ENCODE data around the gene MRPL46.

The MRPL46 gene

DNA sequence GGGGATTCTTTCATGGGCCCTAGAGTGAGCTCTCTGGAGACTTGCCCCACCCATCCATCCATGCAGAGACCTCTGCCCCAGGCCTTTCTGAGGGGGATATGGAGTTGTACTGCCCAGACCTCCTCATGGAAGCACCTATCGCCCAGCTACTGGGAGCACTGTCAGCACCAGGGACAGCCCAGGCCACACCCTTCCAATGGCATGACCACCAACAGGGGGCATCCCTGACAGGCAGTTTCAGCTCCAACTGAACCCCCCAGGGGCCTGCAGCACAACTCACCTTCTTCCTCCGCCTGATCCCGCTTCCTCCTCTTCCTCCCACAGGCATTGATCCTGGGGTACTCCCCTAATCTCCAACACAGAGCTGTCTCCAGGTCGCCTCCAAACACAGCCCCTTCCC is 22.1 kb upstream of the MRPL46 start:
- H3K36me3 ChIP-seq (ENCODE audit: insufficient read depth, low read length), result no peaks in the 10 kb centered on the region
- H2AFZ ChIP-seq (ENCODE audit: low read length), result no peak overlapping the region
- no peaks in the 10 kb centered on the region for H3K9me3 ChIP-seq (ENCODE audit: low read length)
- H3K79me2 ChIP-seq (ENCODE audit: insufficient read depth, low read length), result no peaks in the 10 kb centered on the region
- H3K27me3 ChIP-seq (ENCODE audit: insufficient read depth, low read length), result no peaks in the 10 kb centered on the region
- no peak overlapping the region for H3K4me2 ChIP-seq (ENCODE audit: low read length)
- H3K27ac ChIP-seq (ENCODE audit: low read depth, low read length, poor library complexity, severe bottlenecking), result no peak overlapping the region
- H3K4me1 ChIP-seq (ENCODE audit: insufficient read depth, low read length, severe bottlenecking), result no peaks in the 10 kb centered on the region
- H3F3A ChIP-seq (ENCODE audit: insufficient read depth, low read length), result no peaks in the 10 kb centered on the region
- no peaks in the 10 kb centered on the region for H4K20me1 ChIP-seq (ENCODE audit: insufficient read depth, low read length)
- TF ChIP-seq, protein P1, sequence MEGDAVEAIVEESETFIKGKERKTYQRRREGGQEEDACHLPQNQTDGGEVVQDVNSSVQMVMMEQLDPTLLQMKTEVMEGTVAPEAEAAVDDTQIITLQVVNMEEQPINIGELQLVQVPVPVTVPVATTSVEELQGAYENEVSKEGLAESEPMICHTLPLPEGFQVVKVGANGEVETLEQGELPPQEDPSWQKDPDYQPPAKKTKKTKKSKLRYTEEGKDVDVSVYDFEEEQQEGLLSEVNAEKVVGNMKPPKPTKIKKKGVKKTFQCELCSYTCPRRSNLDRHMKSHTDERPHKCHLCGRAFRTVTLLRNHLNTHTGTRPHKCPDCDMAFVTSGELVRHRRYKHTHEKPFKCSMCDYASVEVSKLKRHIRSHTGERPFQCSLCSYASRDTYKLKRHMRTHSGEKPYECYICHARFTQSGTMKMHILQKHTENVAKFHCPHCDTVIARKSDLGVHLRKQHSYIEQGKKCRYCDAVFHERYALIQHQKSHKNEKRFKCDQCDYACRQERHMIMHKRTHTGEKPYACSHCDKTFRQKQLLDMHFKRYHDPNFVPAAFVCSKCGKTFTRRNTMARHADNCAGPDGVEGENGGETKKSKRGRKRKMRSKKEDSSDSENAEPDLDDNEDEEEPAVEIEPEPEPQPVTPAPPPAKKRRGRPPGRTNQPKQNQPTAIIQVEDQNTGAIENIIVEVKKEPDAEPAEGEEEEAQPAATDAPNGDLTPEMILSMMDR (IDR thresholded peaks at IDR 0.05; ENCODE audit: low read length), result 0 out of 2 replicates have a peak, but pooled peaks have one; percentile 15
- no peak for TF ChIP-seq EZH2 (IDR thresholded peaks at IDR 0.05; ENCODE audit: borderline replicate concordance, low read length)
- H3K4me3 ChIP-seq (ENCODE audit: low read depth, low read length, poor library complexity, severe bottlenecking), result no peak overlapping the region
- no peaks in the 10 kb centered on the region for H3K9me2 ChIP-seq (ENCODE audit: low read depth, low read length)
- no peak overlapping the region for H3K9ac ChIP-seq (ENCODE audit: low read length)

DNA sequence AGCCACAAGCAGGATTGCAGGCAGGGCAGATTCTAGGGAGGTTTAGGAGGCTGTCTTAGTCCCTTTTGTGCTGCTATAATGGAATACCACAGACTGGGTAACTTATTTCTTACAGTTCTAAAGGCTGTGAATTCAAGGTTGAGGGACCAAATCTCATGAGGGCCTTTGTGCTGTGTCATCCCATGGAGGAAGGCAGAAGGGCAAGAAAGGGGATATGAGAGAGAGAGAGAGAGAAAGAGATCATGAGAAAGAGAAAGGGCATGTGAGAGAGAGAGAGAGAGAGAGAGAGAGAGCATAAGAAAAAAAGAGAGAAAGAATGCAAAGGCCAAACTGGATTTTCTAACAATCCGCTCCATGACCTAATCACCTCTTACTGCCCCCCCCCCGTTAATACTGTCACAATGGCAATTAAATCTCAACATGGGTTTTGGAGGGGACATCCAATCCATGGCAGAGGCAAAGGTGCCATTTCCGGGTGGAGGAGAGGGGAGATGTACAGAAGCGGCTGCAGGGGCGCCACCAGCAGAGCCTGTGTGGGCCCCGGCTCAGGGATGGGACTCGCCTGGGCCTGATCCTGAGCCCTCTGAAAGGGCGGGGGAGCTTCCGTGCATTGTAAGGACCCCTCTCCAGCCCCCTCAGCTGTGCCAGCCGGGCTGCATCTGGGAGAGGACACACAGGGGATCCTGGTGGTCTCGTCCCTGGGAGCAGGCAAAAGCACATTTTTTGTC is 20.8 kb upstream of the MRPL46 start:
- no peaks in the 10 kb centered on the region for H3K36me3 ChIP-seq (ENCODE audit: insufficient read depth, low read length)
- no peak overlapping the region for H3K4me2 ChIP-seq (ENCODE audit: low read length)
- no peaks in the 10 kb centered on the region for H3K9me2 ChIP-seq (ENCODE audit: low read depth, low read length)
- H3K9me3 ChIP-seq (ENCODE audit: low read length), result no peaks in the 10 kb centered on the region
- TF ChIP-seq EZH2 (IDR thresholded peaks at IDR 0.05; ENCODE audit: borderline replicate concordance, low read length), result no peak
- TF ChIP-seq, protein P1 (IDR thresholded peaks at IDR 0.05; ENCODE audit: low read length), result no peak
- no peaks in the 10 kb centered on the region for H3K27me3 ChIP-seq (ENCODE audit: insufficient read depth, low read length)
- no peak overlapping the region for H2AFZ ChIP-seq (ENCODE audit: low read length)
- no peaks in the 10 kb centered on the region for H3K79me2 ChIP-seq (ENCODE audit: insufficient read depth, low read length)
- H3F3A ChIP-seq (ENCODE audit: insufficient read depth, low read length), result no peaks in the 10 kb centered on the region
- no peak overlapping the region for H3K9ac ChIP-seq (ENCODE audit: low read length)
- H4K20me1 ChIP-seq (ENCODE audit: insufficient read depth, low read length), result no peaks in the 10 kb centered on the region
- no peaks in the 10 kb centered on the region for H3K4me1 ChIP-seq (ENCODE audit: insufficient read depth, low read length, severe bottlenecking)
- no peak overlapping the region for H3K4me3 ChIP-seq (ENCODE audit: low read depth, low read length, poor library complexity, severe bottlenecking)
- H3K27ac ChIP-seq (ENCODE audit: low read depth, low read length, poor library complexity, severe bottlenecking), result no peak overlapping the region

DNA sequence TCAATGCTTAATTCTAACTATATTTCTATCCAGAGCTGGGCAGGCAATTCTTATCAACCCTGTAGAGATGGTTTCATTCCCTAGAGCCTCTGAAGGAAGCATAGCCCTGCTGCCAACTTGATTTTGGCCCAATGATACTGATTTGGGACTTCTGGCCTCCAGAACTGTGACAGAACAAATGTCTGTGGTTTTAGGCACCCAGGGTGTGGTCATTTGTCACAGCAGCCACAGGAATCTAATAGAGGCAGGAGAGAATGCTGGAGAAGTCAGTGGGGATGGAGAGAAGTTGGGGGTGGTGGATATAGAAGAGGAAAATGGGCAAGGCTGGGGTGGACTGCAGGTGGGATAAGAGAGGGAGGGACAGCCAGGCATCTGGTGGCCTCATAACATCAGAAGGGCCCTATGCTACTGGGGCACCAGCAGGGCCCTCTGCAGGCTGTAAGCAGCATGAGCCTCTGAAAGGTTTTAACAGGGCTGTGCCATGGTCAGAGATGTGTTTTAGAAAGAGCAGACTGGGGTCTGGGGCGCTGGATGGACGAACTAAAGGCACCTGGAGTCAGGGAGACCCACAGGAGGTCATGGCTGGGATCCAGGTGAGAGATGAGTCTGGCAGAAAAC is 20.1 kb upstream of the MRPL46 start:
- Histone ChIP-seq H3K36me3 (ENCODE audit: insufficient read depth, low read length) (no peaks in the 10 kb centered on the region), H3K9me3 (ENCODE audit: low read length) (no peaks in the 10 kb centered on the region), H3K9ac (ENCODE audit: low read length) (no peak overlapping the region), H3K9me2 (ENCODE audit: low read depth, low read length) (no peaks in the 10 kb centered on the region), H3K4me2 (ENCODE audit: low read length) (no peak overlapping the region), H3K4me1 (ENCODE audit: insufficient read depth, low read length, severe bottlenecking) (no peaks in the 10 kb centered on the region), H3K79me2 (ENCODE audit: insufficient read depth, low read length) (no peaks in the 10 kb centered on the region), H3K27me3 (ENCODE audit: insufficient read depth, low read length) (no peaks in the 10 kb centered on the region), H4K20me1 (ENCODE audit: insufficient read depth, low read length) (no peaks in the 10 kb centered on the region), H3F3A (ENCODE audit: insufficient read depth, low read length) (no peaks in the 10 kb centered on the region), H3K27ac (ENCODE audit: low read depth, low read length, poor library complexity, severe bottlenecking) (no peak overlapping the region), H3K4me3 (ENCODE audit: low read depth, low read length, poor library complexity, severe bottlenecking) (no peak overlapping the region), H2AFZ (ENCODE audit: low read length) (no peak overlapping the region)
- TF ChIP-seq, protein P1 (IDR thresholded peaks at IDR 0.05; ENCODE audit: low read length), result 0 out of 2 replicates have a peak, but pooled peaks have one; percentile 10
- TF ChIP-seq EZH2 (IDR thresholded peaks at IDR 0.05; ENCODE audit: borderline replicate concordance, low read length), result no peak
